Cardiac atrium fibroblast (primary cell): ENCODE measurements around the gene CORIN. TPM values are rescaled to one million over a fixed set of nuclear protein-coding genes. Genes with fewer than 3 reads are reported as not detected.

Source experiments
- total RNA-seq: library from RNA; depleted of rRNA; stranded (reverse); fragments of >200 nt; gene quantifications from 2 replicates; pipeline ENCODE4 v1.2.3, GENCODE V29; 2015

The CORIN gene, protein sequence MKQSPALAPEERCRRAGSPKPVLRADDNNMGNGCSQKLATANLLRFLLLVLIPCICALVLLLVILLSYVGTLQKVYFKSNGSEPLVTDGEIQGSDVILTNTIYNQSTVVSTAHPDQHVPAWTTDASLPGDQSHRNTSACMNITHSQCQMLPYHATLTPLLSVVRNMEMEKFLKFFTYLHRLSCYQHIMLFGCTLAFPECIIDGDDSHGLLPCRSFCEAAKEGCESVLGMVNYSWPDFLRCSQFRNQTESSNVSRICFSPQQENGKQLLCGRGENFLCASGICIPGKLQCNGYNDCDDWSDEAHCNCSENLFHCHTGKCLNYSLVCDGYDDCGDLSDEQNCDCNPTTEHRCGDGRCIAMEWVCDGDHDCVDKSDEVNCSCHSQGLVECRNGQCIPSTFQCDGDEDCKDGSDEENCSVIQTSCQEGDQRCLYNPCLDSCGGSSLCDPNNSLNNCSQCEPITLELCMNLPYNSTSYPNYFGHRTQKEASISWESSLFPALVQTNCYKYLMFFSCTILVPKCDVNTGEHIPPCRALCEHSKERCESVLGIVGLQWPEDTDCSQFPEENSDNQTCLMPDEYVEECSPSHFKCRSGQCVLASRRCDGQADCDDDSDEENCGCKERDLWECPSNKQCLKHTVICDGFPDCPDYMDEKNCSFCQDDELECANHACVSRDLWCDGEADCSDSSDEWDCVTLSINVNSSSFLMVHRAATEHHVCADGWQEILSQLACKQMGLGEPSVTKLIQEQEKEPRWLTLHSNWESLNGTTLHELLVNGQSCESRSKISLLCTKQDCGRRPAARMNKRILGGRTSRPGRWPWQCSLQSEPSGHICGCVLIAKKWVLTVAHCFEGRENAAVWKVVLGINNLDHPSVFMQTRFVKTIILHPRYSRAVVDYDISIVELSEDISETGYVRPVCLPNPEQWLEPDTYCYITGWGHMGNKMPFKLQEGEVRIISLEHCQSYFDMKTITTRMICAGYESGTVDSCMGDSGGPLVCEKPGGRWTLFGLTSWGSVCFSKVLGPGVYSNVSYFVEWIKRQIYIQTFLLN
- total RNA-seq, result not detected in 2 replicates

GRCh38 chr4:47837908-47838294 is at the start of gene CORIN:
Gene CORIN, minus strand, starts transcription at chr4:47838067. Its CDS starts 118 bp downstream, at chr4:47837949.

Other genes with a start within 250 kb of the CORIN start
- 6.7 and 7.6 TPM in 2 replicates for gene NFXL1, start 76.5 kb upstream of the CORIN start, total RNA-seq
- not detected in 2 replicates for gene CNGA1, start 178.6 kb upstream of the CORIN start, total RNA-seq
- gene NIPAL1, start 178.7 kb upstream of the CORIN start, total RNA-seq, result 0.54 and 1.6 TPM in 2 replicates